Endometrial microvascular endothelial cells (primary cell): Measurements from ENCODE around the gene CBFA2T3. TPM values are rescaled to one million over a fixed set of nuclear protein-coding genes. Genes with fewer than 3 reads are reported as not detected.

Source experiments
- in situ Hi-C: cut with HindIII; loops from 2 replicates; pipeline ENCODE4 v1.10.0; 2017; ENCODE audit warnings: low sequenced_read_pairs, low pct_unique_long_range_greater_than_20kb; ENCODE audit errors: inconsistent ontology term
- total RNA-seq: library from RNA; depleted of rRNA; stranded (reverse); fragments of >200 nt; gene quantifications from one replicate; pipeline ENCODE4 v1.2.3, GENCODE V29; 2015; ENCODE audit errors: inconsistent ontology term

CBFA2T3 gene
- total RNA-seq, 1 donor from 2014 or later, result not detected

DNA sequence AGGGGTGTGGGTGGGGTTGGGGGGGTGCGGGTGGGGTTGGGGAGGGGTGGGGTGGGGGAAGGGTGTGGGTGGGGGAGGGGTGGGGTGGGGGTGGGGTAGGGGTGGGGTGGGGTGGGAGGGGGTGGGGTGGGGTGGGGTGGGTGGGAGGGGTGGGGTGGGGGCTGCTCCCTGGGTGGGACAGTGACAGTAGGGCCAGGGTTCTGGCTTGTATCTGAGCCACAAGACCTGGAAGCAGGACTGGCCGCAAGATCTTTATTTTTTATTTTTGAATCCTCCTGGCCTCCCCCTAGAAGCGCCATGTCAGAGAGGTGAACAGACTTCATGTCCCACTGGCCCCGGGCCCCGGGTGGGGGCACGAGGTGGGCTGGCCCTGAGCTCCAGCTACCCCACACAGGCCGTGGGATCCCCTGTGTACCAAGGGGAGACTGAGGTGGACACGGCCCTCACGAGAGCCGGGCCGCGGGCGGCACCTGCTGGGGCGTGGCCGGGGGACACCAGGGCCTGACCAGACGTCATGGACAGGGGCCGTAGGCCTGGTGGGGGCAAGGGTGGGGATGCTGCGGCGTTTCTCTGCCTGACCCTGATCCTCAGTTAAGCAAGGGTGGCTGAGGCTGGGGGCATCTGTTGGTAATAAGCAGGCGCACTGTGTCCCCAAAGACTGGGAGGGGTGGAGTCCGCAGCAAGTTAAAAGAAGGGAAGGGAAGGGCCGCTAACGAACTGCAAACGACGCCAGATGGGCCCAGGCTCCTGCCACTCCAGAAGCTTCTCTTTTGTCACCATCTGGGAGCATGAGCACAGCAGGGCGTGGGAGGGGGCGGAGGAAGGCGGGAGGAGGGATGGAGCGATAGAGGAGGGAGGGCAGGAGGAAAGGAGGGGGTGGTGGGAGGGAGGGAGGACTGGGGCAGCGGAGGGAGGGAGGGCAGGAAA lies 88.3 kb downstream of the CBFA2T3 start:
- in situ Hi-C loops, result no loop called here

DNA sequence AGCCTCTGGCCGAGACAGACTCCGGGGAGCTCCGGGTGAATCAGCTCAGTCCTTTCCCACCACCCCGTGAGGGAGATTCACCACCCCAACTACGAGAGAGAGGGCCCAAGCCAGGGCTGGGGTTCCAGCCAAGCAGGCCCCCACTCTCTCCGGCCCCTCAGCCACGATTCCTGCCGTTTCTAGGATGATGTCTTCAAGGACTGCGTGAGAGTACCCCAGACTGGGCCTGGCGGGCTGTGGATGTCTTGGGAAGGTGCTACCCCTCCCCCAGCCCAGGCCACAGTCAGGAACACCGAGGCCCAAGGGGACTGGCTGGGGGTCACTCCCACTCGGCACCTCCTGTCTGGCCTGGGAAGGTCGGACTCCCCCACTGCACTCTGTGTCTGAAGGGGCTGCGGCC lies 89.0 kb downstream of the CBFA2T3 start:
- in situ Hi-C loops, result no loop called here

DNA sequence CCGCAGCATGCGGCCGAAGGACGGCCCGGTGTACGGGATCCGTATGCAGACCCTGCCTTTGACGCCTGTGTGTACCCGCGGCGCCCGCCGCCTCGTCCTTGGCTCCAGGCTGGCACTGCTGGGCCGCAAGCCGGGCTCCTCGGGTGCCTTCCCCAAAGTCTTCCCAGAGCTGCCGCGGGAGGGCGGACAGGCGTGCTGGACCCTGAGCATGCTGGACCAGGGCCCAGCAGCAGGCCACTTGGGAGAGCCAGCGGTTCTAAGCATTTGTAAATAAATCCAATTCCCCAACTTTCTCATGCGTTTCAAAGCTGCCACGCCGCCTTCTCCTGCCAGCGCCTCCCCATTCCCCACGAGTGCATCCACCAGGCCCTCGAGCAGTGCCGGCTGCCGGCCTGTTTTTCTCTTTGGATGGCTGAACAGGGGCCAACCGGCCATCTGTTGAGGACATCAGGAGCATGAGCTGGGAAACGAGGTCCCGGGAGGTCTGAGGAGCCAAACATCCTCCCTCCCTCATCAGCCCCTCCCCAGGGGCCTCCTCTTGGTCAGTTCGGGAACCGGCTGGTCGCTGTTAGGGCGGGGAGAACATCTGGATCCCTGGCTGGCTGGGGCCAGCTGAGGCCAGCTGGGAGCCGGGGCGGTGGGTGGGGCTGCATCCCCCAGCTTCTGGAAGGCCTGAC lies 90.0 kb downstream of the CBFA2T3 start:
- in situ Hi-C loops, result no loop called here

DNA sequence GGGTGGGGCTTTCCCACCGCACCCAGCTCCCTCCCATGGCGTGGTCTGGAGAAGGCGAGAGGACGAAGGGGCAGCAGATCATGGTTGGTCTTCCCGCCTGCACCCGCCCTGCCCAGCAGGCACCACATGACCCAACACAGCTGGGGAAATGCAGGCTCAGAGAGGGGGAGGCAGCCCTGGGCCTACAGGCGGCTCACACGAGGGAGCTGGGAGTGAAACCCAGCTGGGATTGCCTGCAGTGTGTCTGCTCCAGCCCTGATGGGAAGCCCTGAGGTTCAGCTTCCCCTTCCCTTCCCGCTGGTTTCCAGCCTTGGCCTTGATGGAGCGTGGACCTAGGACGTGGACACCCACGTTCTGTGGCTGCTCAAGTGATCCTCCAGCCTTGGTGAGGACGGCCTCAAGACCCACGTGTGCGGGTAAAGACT lies 90.6 kb downstream of the CBFA2T3 start:
- in situ Hi-C loops, result no loop called here

DNA sequence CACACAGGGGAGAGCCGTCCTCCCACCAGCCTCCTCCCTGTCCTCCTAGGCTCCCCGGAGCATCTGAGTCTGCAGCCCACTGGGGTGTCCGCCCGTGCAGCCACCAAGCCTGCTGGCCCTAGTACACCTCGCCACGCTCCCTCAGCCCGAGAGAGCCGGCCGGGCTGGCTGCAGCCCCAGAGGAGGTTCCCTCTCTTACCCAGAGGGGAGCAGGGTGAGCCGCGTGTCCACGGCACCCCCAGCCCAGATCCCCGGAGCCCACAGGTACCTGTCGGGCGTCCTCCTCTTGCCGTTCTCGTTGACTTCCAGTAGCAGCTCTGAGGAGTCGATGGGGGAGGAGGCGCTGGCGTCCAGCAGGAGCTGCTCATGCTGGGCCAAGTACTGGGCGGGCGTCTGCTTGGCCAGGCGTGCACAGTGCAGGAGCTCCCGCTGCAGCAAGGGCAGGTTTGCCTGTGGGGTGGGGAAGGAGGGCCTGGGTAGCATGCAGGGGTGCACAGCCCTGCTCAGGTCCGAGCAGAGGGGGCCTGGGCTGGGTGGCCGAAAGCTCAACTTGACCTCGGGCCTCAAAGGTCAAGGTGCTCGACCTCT lies 91.2 kb downstream of the CBFA2T3 start:
- in situ Hi-C loops, result no loop called here

DNA sequence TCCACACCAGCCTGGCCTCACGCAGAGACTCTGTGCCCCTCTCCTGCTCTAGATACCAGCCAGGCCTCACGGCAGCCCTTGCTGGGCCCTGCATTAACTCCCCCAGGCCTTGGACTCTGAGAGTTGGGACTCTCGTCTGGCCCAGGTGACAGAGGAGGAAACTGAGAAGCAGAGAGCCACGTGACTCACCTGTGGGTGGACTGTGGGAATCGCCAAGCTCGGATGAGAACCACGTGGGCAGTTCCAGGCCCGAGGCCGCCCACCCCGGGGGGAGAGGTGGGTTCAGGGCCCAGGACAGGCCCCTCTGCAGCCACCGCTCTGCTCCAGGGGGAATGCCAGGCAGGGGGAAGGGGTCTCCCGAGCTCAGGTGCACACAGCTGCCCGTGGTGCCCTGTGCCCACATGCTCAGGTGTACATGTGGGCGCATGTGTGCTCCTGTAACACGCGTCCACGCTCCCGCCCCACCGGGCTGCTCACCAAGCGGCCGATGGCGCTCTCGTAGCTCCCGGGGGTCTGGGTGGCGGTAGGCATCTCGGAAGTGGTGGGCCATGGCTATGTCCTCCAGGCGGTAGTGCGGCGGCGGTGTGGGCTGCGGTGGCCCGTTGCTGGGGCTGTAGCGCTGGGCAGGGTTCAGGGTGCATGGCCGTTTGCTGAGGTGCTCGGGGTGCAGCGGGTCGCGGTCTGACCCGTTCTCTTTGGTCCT lies 92.3 kb downstream of the CBFA2T3 start:
- in situ Hi-C loops, result no loop called here

DNA sequence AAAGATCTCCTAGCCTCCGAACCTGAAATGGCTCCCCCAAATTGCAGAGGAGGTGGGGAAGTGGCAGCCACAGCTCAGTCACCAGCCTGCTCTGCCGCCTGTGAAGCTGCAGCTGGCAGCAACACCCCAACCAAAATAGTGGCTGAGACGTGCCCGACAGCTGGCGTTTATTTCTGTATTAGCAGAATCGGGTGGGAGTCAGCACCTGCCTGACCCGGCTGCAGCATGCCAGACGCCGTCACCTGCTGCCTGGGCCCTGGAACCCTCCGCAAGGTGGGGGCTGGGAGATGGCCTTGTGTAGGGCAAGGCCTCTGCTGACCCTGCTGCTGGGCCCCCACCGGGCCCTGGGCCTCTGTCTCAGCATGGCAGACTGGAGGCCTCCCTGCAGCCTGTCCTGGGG lies 93.1 kb downstream of the CBFA2T3 start:
- in situ Hi-C loops, result no loop called here

DNA sequence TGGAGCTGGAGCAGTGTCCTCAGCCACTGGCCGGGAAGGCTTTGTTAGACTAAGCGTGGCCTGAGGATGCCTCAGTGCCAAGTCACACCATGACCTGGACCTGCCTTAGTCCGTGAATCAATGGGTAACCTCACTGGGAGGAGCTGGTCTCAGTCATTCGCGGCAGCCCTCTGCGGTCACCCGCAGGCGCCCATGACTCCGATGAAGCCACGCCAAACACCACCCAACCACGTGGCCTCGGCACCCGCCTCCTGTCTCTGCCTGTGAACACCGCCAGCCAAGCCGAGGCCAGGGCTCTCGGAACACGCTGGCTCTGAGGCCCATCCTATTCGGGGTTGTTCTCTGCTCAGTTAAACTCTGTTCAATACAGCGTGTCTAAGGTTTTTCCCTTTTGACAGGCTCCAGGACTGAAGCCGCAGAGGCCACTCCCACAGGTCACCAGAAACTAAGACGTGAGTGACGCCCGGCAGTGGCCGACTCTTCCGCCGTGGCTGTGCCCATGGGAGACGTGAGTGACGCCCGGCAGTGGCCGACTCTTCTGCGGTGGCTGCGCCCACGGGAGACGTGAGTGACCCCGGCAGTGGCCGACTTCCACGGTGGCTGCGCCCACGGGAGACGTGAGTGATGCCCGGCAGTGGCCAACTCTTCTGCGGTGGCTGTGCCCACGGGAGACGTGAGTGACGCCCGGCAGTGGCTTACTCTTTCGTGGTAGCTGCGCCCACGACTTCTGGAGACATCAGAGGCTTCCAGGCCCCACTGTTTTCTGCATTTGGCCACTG lies 93.7 kb downstream of the CBFA2T3 start:
- in situ Hi-C loops, result no loop called here

DNA sequence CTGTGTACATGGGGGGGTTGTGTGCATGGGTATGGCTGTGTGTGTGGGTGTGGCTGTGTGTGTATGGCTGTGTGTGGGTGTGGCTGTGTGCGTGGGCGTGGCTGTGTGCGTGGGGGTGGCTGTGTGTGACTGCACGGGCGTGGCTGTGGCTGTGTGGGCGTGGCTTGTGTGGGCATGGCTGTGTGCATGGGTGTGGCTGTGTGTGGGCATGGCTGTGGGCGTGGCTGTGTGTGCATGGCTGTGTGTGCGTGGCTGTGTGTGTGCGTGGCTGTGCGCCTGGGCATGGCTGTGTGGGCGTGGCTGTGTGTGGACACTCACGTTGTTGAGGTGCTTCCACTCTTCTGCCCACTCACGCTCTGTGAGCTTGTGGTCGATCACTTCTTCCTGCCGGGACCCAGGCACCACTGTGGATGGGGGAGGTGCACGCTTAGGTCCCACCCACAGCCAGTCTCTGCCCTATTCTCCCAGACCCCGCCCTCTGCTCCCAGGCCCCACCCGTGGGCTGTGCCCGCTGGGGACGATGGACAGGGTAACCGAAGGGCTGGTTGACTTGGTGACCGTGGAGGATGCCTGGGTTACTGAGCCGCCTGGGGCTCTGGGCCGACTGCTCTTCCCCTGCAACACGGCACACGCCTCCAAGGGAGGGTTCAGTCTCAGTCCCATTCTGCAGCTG lies 94.5 kb downstream of the CBFA2T3 start:
- in situ Hi-C loops, result no loop called here

DNA sequence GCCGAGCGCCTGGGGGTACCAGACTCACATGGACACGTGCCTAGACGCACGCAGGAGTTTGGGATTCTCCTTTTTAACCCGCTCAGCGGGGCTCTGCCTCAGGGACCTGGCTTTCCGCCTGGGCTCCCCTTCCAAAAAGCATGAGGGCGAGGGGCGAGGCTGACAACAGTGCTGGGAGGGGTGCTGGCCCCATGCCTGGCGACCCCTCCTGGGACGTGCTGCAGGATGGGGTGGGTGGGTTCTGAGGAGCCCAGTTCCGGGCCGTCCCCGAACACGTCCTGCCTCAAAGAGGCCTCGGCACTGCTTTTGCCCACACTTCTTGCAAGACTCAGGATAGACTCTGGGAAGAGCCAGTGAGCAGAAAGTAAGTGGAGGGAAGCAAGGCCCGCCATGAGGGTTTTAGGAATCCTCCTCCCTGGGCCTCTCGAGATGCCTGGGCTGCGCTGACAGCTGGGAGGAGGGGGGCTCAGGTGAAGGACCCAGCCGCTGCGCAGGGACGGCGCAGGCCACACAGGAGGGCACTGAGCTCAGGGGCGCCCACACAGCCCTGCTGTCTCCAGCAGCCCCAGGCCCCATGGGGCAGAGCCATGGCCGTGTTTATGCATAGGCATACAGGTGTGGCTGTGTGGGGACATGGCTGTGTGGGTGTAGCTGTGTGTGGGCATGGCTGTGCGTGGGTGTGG lies 95.2 kb downstream of the CBFA2T3 start:
- in situ Hi-C loops, result no loop called here

DNA sequence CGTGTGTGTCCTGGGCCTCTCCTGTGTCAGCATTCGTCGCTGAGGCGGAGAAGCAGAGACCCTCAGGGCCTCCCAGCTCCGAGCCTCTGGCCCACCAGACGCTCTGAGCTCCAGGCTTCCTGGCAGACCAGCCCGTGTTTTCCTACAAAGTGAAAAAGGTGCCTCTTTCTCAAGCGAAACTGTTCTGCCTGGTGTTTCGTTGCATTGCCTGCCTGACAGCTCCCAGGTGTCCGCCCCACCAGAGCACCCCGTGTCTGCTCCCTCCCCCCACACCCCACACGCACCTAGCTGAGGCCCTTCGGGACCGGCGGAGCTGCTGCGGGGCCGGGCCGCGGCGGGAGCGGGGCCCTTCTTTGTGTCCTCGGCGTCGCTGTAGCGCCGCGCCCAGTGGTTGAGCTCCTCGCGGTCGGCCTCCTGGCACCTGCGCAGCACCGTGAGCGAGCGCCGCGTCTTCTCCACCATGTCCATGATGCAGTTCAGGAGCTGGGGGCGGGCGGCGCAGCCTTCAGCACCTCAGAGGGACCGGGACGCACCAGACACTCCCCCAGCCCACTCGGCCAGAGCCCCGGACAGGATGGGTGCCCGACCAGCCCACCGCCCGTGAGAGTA lies 95.9 kb downstream of the CBFA2T3 start:
- in situ Hi-C loops, result no loop called here

DNA sequence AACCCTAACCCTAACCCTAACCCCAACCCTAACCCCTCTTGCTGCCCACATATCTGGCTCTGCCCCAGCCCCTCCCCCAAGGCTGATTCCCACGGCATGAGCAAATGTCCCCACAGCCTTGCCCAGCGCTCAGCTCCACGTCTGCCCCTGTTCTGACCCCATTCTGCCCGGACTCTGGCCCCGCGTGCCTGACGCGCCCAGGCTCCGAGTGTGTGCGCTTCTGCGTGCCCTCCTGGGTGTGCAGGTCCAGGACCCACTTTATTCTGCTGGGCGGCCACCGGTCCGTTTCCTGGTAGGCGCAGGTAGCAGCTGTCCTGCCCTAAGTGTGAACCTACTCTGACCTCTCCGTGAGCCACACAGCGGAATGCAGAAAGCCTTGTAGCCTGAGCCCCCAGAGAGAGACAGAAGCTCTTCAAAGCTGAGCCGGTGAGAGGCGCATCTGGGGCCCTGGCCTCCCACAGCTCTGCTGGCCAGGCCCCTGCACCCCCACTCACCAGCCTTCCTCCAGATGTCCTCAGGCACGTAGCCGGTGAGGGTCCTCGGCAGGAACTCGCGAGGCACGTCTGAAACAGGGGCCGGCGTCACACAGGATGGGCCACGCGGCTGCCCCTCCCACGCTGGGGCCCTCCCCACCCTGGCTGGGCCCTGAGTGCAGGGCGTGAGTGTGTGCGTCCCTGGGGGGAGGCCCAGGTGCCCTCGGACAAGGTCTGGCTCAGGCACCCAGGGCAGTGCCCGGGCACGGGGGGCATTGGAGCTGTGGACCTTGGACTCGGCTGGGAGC lies 96.6 kb downstream of the CBFA2T3 start:
- in situ Hi-C loops, result no loop called here

DNA sequence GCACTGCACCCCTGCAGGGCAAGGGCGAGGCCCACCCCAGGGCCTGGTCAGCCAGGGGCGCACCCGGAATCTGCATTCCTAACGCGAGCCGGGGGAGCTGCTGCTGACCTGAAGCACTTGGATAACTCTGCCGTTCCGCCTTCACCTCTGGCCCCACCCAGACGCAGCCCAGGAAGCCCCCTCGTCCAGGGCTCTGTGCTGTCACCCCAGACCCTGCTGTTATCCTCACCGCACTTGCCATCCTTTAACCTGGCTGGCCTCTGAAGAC lies 97.3 kb downstream of the CBFA2T3 start:
- in situ Hi-C loops, result no loop called here

DNA sequence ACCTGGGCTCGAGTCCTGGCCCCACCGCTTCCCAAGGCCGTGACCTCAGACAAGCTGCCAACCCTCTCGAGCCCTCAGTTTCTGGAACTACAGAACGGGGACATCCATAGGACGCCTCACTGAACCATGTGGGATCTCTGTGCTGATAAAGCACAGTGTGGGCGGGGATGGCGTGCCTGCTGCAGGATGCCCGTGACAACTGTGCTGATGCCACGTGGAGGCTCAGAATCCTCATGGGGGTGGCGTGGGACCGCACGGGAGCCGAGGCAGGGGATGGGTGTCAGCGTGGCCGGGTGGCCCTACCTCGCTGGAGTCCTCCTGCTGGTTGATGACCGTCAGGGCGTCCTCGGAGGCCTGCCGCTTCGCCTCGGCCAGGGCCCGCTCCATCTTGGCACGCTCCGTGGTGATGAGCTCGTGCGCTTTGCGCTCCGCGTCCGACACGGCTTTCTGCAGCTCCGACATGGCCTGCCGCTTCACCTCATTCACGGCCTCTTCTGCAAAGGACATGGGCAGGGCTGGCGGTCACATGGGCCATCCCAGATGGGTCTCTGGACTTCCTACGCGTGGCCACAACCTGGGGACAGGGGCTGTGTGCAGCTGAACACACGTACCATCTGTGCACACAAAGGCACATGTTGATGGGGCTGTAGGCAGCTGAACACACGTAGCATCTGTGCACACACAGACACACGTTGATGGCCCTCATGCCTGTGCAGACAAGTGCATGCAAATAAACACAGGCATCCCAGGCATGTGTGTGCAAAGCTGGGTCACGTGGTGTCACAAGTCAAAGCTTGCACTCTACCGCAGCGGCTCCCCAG lies 97.8 kb downstream of the CBFA2T3 start:
- in situ Hi-C loops, result no loop called here

DNA sequence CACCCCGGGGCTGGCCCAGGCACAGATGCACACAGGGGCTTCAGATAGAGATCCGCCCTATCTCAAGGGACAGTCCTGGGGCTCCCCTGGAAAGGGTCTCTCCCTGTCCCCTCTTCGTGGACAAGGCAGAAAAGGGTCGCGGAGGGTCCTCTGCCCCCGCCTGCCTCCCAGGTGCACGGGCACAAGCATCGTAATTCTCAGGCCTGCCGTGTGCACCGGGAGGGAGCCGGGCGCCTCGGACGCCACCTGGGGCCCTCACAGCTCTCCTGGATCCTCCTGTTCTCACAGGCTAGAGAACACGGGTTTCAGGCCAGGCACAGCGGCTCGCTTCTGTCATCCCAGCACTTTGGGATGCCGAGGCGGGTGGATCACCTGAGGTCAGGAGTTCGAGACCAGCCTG lies 98.7 kb downstream of the CBFA2T3 start:
- in situ Hi-C loops, result no loop called here
